ENCODE results near the gene NBEA.

The NBEA gene

GRCh38 chr13:35292329-35292728 is 350.3 kb downstream of the NBEA start:
- DNase-seq, result peak; percentile 37

- DNase-seq, result no peak
These were observed 351.6 kb downstream of the NBEA start for GRCh38 chr13:35293579-35294226.

- DNase-seq, result peak; percentile 98
These were observed 367.6 kb downstream of the NBEA start for GRCh38 chr13:35309706-35310105.

GRCh38 chr13:35332134-35332533 is 390.1 kb downstream of the NBEA start:
- DNase-seq, result no peak

- DNase-seq, result no peak
These were observed 391.1 kb downstream of the NBEA start for GRCh38 chr13:35333157-35333556.

- DNase-seq, result no peak
These were observed 400.4 kb downstream of the NBEA start for GRCh38 chr13:35342440-35342839.

GRCh38 chr13:35343417-35343816 is 401.3 kb downstream of the NBEA start:
- peak; percentile 57 for DNase-seq

GRCh38 chr13:35345992-35346391 is 403.9 kb downstream of the NBEA start:
- DNase-seq, result peak; percentile 91

- DNase-seq, result peak; percentile 58
These were observed 404.4 kb downstream of the NBEA start for GRCh38 chr13:35346494-35346893.

- peak; percentile 61 for DNase-seq
These were observed 405.7 kb downstream of the NBEA start for GRCh38 chr13:35347679-35348205.

GRCh38 chr13:35349052-35349451 is 407.0 kb downstream of the NBEA start:
- DNase-seq, result no peak

- DNase-seq, result no peak
These were observed 407.7 kb downstream of the NBEA start for GRCh38 chr13:35349673-35350278.

GRCh38 chr13:35354285-35354684 is 412.2 kb downstream of the NBEA start:
- DNase-seq, result no peak

- DNase-seq, result no peak
These were observed 412.8 kb downstream of the NBEA start for GRCh38 chr13:35354882-35355281.

GRCh38 chr13:35356572-35356971 is 414.5 kb downstream of the NBEA start:
- no peak for DNase-seq

GRCh38 chr13:35365883-35366282 is 423.8 kb downstream of the NBEA start:
- no peak for DNase-seq

GRCh38 chr13:35367586-35367985 is 425.5 kb downstream of the NBEA start:
- no peak for DNase-seq

GRCh38 chr13:35378939-35379338 is 436.9 kb downstream of the NBEA start:
- no peak for DNase-seq

- no peak for DNase-seq
These were observed 437.6 kb downstream of the NBEA start for GRCh38 chr13:35379663-35380062.

GRCh38 chr13:35387682-35388250 is 445.7 kb downstream of the NBEA start:
- peak; percentile 64 for DNase-seq

GRCh38 chr13:35388441-35389355 is 446.6 kb downstream of the NBEA start:
- no peak for DNase-seq

- DNase-seq, result no peak
These were observed 447.5 kb downstream of the NBEA start for GRCh38 chr13:35389535-35389934.

- DNase-seq, result no peak
These were observed 450.7 kb downstream of the NBEA start for GRCh38 chr13:35392768-35393167.

Data from NCI-H82 (cell line).